Skeletal muscle satellite cell (primary cell): ENCODE data around the gene PAFAH1B2.
"Not testable (repeated sequence)": the region's sequence is repeated elsewhere in the genome, so short reads cannot be mapped to it uniquely, and the experiment has no call there.

ENCODE experiments used
- H3K27me3 ChIP-seq: 2 replicates; pipeline ENCODE4 v1.7.0; 2013; ENCODE audit warnings: low read length; ENCODE audit not compliant: control insufficient read depth, insufficient read depth
- H3K36me3 ChIP-seq: 2 replicates; pipeline ENCODE4 v1.7.0; 2013; ENCODE audit warnings: mild to moderate bottlenecking, control low read depth, low read length; ENCODE audit not compliant: insufficient read depth
- H3K4me1 ChIP-seq: 2 replicates; pipeline ENCODE4 v1.7.0; 2013; ENCODE audit warnings: low read length; ENCODE audit not compliant: control insufficient read depth, insufficient read depth
- H3K4me2 ChIP-seq: 2 replicates; pipeline ENCODE4 v1.7.0; 2013; ENCODE audit warnings: mild to moderate bottlenecking, low read length
- H3K4me3 ChIP-seq: 2 replicates; pipeline ENCODE4 v1.7.0; 2013; ENCODE audit warnings: low read length
- H3K9ac ChIP-seq: 2 replicates; pipeline ENCODE4 v1.7.0; 2013; ENCODE audit warnings: mild to moderate bottlenecking, low read depth, low read length, moderate library complexity
- H3K9me3 ChIP-seq: replicated peaks from 2 replicates; pipeline ENCODE4 v1.7.0; 2013; ENCODE audit warnings: mild to moderate bottlenecking, control low read depth, low read length

The PAFAH1B2 gene

DNA sequence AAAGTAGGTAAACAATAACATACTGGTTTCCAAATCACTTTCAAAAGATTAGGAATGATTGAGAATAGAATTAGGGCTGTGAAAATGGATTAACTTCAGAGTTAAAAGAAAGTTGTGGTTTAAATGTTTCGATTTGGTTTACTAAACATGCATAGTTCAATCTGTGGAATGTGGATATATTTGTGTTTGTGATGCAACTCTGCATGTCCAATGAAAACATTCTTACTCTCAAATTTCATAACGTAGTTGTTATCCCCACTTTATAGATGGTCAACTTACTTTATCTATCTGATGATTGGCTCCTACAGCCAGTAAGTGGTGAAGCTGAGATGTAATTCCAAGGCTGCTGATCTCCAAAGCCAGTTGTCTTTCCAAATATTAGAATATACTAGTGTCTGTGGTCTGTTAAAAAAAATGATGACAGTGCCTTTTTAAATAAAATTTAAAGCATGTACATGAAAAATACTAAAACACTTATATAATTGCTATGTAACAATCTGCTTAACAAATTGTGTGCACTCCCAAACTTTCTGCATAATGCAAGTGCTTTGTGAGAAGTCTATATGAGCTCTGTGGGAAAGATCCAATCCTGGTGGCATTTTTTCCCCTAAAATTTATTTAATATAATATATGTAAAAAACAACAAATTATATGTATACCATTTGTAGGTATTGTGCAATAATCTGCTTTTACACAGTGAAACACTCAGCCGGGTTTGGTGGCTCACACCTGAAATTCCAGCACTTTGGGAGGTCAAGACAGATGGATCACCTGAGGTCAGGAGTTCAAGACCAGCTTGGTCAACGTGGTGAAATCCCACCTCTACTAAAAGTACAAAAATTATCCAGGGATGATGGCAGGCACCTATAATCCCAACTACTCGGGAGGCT lies 36.1 kb upstream of the PAFAH1B2 start:
- no peaks in the 10 kb centered on the region for H3K9me3 ChIP-seq
- H3K9ac ChIP-seq = no peak overlapping the region

DNA sequence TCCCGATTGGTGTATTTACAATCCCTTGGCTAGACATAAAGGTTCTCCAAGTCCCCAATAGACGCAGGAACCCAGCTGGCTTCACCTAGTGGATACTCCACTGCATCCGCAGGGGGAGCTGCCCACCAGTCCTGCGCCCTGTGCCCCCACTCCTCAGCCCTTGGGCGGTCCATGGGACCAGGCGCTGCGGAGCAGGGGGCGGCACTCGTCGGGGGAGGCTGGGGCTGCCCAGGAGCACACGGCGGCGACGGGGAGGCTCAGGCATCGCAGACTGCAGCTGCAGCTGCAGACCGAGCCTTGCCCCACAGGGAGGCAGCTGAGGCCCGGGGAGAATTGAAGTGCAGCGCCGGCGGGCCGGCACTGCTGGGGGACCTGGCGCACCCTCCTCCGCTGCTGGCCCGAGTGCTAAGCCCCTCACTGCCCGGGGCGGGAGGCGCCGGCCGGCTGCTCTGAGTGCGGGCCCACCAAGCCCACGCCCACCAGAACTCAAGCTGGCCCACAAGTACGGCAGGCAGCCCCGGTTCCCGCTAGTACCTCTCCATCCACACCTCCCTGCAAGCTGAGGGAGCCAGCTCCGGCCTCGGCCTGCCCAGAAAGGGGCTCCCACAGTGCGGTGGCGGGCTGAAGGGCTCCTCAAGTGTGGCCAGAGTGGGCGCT lies 33.7 kb upstream of the PAFAH1B2 start:
- no peak overlapping the region for H3K9ac ChIP-seq
- H3K36me3 ChIP-seq = no peaks in the 10 kb centered on the region
- H3K9me3 ChIP-seq = no peaks in the 10 kb centered on the region
- H3K4me1 ChIP-seq = no peaks in the 10 kb centered on the region
- H3K27me3 ChIP-seq = no peaks in the 10 kb centered on the region
- no peak overlapping the region for H3K4me3 ChIP-seq
- H3K4me2 ChIP-seq = no peak overlapping the region

More for the DNA sequence above, 36.1 kb upstream of the PAFAH1B2 start:
- Histone ChIP-seq H3K36me3 (no peaks in the 10 kb centered on the region), H3K4me2 (no peak overlapping the region), H3K4me3 (no peak overlapping the region), H3K27me3 (no peaks in the 10 kb centered on the region), H3K4me1 (no peaks in the 10 kb centered on the region)

DNA sequence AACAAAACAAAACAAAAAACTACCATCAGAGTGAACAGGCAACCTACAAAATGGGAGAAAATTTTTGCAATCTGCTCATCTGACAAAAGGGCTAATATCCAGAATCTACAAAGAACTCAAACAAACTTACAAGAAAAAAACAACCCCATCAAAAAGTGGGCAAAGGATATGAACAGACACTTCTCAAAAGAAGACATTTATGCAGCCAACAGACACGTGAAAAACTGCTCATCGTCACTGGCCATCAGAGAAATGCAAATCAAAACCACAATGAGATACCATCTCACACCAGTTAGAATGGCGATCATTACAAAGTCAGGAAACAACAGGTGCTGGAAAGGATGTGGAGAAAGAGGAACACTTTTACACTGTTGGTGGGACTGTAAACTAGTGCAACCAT lies 31.6 kb upstream of the PAFAH1B2 start:
- not testable (repeated sequence) for H3K4me3 ChIP-seq, H3K4me2 ChIP-seq, H3K9me3 ChIP-seq, H3K27me3 ChIP-seq, H3K4me1 ChIP-seq, H3K36me3 ChIP-seq, H3K9ac ChIP-seq

DNA sequence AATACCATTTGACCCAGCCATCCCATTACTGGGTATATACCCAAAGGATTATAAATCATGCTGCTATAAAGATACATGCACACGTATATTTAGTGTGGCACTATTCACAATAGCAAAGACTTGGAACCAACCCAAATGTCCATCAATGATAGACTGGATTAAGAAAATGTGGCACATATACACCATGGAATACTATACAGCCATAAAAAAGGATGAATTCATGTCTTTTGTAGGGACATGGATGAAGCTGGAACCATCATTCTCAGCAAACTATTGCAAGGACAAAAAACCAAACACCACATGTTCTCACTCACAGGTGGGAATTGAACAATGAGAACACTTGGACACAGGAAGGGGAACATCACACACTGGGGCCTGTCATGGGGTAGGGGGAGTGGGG lies 31.1 kb upstream of the PAFAH1B2 start:
- not testable (repeated sequence) for H3K9ac ChIP-seq, H3K4me2 ChIP-seq, H3K36me3 ChIP-seq, H3K4me1 ChIP-seq, H3K4me3 ChIP-seq, H3K9me3 ChIP-seq, H3K27me3 ChIP-seq

DNA sequence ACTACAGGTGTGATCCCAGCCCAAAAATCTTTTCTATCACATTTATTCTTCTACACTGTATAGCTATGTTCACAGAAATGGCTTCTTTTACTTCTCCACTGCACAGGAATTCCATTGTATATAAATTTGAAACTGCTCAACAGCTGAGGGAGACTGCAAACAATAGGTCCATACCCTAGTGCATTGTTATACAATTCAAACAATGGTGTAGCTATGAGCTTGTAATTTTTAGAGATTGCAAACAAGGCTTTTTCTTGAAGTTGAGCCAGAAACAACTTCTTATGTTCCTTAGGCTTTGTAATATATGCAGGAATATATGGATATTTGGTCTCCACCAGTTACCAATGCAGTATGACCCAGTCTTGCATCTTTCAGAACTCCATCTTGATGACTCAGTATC lies 26.4 kb upstream of the PAFAH1B2 start:
- Histone ChIP-seq H3K9me3 (no peaks in the 10 kb centered on the region), H3K9ac (no peak overlapping the region), H3K27me3 (peaks cover under 1% of the 10 kb centered on the region), H3K4me2 (no peak overlapping the region), H3K36me3 (no peaks in the 10 kb centered on the region), H3K4me3 (no peak overlapping the region), H3K4me1 (no peaks in the 10 kb centered on the region)

DNA sequence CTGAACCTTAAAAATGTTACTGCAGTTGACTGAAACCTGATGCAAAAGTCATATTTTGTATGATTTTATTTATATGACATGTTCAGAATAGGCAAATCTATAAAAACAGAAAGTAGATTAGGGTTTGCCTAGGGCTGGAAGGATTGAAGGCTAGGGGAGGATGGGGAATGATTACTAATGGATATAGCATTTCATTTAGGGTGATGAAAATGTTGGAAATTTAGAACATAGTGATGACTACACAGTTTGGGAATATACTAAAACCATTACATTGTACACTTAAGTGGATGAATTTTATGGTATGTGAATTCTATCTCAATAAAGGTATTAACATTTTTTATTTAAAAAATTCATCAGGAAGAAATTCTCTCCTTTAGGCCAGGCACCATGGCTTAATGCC lies 22.9 kb upstream of the PAFAH1B2 start:
- no peaks in the 10 kb centered on the region for H3K4me1 ChIP-seq
- H3K4me2 ChIP-seq = no peak overlapping the region
- peaks cover 18% of the 10 kb centered on the region for H3K27me3 ChIP-seq
- no peak overlapping the region for H3K9ac ChIP-seq
- H3K4me3 ChIP-seq = no peak overlapping the region
- H3K9me3 ChIP-seq = no peaks in the 10 kb centered on the region
- no peaks in the 10 kb centered on the region for H3K36me3 ChIP-seq

DNA sequence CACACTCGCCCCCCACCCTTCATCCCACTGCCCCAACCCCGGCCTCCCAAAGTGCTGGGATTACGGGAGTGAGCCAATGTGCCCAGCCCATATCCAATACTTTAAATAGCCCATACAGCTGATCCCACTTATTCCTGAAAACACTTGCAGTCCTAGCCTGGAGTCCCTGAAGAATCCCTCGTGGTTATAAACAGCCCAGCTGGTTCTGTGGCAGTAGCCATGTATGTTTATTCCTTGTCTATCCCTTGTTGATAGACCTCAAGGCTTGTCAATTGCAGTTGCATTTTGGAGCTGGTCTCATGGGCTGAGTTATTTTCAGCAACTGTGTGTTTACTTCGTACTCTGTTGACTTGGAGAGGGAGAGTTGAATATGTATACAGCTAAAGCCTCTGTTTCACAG lies 21.5 kb upstream of the PAFAH1B2 start:
- Histone ChIP-seq H3K4me1 (no peaks in the 10 kb centered on the region), H3K4me2 (no peak overlapping the region), H3K36me3 (no peaks in the 10 kb centered on the region), H3K4me3 (no peak overlapping the region), H3K9me3 (no peaks in the 10 kb centered on the region), H3K27me3 (peaks cover 31% of the 10 kb centered on the region), H3K9ac (no peak overlapping the region)

DNA sequence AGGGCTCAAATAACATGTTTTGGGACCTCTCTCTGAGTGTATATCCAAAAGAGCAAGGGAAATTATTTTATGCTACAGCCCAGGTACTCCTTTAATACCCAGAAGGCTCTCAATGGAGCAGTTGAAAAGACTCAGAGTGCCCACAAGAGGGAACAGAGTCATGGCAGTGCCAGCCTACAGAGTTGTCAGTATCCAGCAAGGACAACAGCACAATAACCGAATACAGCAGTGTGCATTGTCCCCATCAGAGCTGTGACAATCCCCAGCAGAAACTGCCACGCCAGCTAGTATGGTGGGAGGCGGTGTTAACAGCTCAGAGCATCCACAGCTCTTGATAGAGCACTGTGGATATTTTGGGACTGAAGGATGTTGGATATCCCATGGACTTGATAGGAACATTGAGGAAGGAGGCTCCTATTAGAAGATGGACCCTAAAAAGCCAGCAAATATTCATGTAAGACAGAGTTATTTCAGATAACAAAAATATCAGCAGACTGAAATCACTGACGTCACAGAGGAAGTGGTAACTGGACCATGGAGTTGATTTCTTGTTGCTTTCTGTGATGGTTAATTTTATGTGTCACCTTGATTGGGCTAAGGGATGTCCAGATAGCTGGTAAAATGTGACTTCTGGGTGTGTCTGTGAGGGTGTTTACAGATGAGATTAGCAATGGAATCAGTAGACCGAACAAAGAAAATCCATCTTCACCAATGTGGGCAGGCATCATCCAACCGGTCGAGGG lies 17.7 kb upstream of the PAFAH1B2 start:
- no peak overlapping the region for H3K4me3 ChIP-seq
- H3K4me2 ChIP-seq = no peak overlapping the region
- H3K36me3 ChIP-seq = no peaks in the 10 kb centered on the region
- H3K27me3 ChIP-seq = peaks cover 36% of the 10 kb centered on the region
- H3K4me1 ChIP-seq = no peaks in the 10 kb centered on the region
- H3K9ac ChIP-seq = no peak overlapping the region
- H3K9me3 ChIP-seq = no peaks in the 10 kb centered on the region

DNA sequence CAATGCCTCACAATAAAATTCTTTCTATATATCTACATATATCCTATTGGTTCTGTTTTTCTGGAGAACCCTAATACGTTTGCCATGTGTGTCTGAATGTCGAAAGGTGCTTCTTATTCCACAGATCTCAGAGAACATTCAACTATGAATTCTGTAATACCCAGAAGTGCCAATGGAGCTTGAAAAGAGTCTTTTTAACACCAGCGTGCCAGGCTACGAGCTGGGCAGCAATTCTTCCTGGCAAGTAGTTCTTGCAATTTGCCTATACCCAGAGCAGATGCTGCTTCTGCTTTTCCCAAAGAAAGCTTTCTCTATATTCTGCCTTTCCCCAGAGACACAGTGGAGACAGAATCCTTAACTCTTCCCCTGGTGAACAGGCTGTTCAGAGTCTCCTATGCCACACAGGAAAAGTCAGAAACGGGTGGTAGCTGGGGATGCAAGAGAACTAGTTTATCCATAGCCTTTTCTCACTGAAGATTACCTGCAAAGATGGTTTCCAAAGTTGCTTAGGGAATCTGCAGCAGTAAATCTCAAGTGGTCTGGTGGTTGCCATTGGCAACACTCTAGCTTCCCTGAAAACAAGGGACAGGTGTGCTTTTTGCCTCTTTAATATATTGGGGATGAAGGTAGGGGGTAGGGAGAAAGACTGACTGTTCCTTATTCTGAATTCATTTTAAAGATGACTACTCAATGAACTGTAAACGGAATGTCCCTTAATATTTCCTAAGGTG lies 16.8 kb upstream of the PAFAH1B2 start:
- Histone ChIP-seq H3K4me1 (no peaks in the 10 kb centered on the region), H3K9ac (no peak overlapping the region), H3K9me3 (no peaks in the 10 kb centered on the region), H3K36me3 (no peaks in the 10 kb centered on the region), H3K27me3 (peaks cover 36% of the 10 kb centered on the region), H3K4me3 (no peak overlapping the region), H3K4me2 (no peak overlapping the region)

DNA sequence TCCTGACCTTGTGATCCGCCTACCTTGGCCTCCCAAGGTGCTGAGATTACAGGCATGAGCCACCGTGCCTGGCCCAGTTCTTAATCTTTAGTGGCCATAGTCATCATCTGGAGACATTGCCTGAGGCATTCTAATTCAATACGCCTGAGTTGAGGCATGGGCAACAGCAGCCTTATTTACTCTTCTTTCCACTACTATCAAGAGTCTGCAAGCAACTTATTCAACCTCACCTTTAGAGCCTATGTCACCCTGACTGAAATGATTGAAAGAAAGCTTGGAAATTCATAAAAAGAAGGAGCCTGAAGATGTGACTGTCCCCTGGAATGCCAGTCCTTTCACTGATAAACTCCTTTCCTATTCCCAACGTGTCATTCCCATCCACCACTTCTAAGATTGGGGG lies 15.8 kb upstream of the PAFAH1B2 start:
- no peaks in the 10 kb centered on the region for H3K4me1 ChIP-seq
- H3K4me2 ChIP-seq = no peak overlapping the region
- no peaks in the 10 kb centered on the region for H3K36me3 ChIP-seq
- no peaks in the 10 kb centered on the region for H3K9me3 ChIP-seq
- peaks cover 30% of the 10 kb centered on the region for H3K27me3 ChIP-seq
- no peak overlapping the region for H3K4me3 ChIP-seq
- no peak overlapping the region for H3K9ac ChIP-seq

DNA sequence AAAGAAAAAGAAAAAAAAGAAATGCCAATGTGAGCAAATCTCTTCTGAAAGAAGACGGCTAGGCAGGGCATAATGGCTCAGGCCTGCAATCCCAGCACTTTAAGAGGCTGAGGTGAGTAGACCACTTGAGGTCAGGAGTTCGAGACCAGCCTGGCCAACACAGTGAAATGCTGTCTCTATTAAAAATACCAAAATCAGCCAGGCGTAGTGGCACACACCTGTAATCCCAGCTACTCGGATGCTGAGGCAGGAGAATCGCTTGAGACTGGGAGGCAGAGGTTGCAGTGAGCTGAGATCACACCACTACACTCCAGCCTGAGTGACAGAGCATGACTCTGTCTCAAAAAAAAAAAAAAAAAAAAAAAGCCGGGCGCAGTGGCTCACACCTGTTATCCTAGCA lies 13.7 kb upstream of the PAFAH1B2 start:
- H3K27me3 ChIP-seq = peaks cover 24% of the 10 kb centered on the region
- not testable (repeated sequence) for H3K36me3 ChIP-seq, H3K9ac ChIP-seq, H3K4me3 ChIP-seq, H3K4me2 ChIP-seq, H3K9me3 ChIP-seq, H3K4me1 ChIP-seq
